GM23338 (cell line): Measurements from ENCODE around the gene UBL4A. TPM values are rescaled to one million over a fixed set of nuclear protein-coding genes. Genes with fewer than 3 reads are reported as not detected.

ENCODE experiments used
- ATAC-seq: fragments of 200-7000 bp; cut with Tn5 transposase; 3 replicates; pipeline ENCODE4 v1.9.1; 2020
- DNase-seq: peaks from one replicate; pipeline ENCODE4 v3.0.0-alpha.2; 2015; ENCODE audit warnings: low spot score
- H2AFZ ChIP-seq: fragments of 200-600 bp; sonication (generic); 2 replicates; pipeline ENCODE4 v1.8.0; 2016; ENCODE audit warnings: antibody characterized with exemption, mild to moderate bottlenecking, moderate library complexity
- H3F3A ChIP-seq: fragments of 200-600 bp; sonication (generic); replicated peaks from 2 replicates; pipeline ENCODE4 v1.8.0; 2017; ENCODE audit warnings: antibody characterized with exemption, mixed run types, low read depth
- H3K27ac ChIP-seq: fragments of 200-600 bp; sonication (generic); 2 replicates; pipeline ENCODE4 v1.6.1; 2016; ENCODE audit warnings: low read depth
- H3K27me3 ChIP-seq: fragments of 200-600 bp; sonication (generic); 2 replicates; pipeline ENCODE4 v1.8.0; 2016; ENCODE audit warnings: mild to moderate bottlenecking, mixed run types, moderate library complexity; ENCODE audit not compliant: insufficient read depth
- H3K36me3 ChIP-seq: fragments of 200-600 bp; sonication (generic); 2 replicates; pipeline ENCODE4 v1.8.0; 2016; ENCODE audit warnings: mild to moderate bottlenecking; ENCODE audit not compliant: insufficient read depth
- H3K4me1 ChIP-seq: fragments of 200-600 bp; sonication (generic); 2 replicates; pipeline ENCODE4 v1.8.0; 2016; ENCODE audit warnings: mild to moderate bottlenecking, moderate library complexity; ENCODE audit not compliant: insufficient read depth
- H3K4me2 ChIP-seq: fragments of 200-600 bp; sonication (generic); 2 replicates; pipeline ENCODE4 v1.7.1; 2017; ENCODE audit warnings: mixed run types
- H3K4me3 ChIP-seq: fragments of 200-600 bp; sonication (generic); 2 replicates; pipeline ENCODE4 v1.6.1; 2016; ENCODE audit warnings: mixed run types
- H3K79me2 ChIP-seq: fragments of 200-600 bp; sonication (generic); replicated peaks from 2 replicates; pipeline ENCODE4 v1.8.0; 2017; ENCODE audit warnings: mild to moderate bottlenecking; ENCODE audit not compliant: insufficient read depth
- H3K9me2 ChIP-seq: fragments of 200-600 bp; sonication (generic); 2 replicates; pipeline ENCODE4 v1.8.0; 2017; ENCODE audit not compliant: insufficient read depth
- H4K20me1 ChIP-seq: fragments of 200-600 bp; sonication (generic); replicated peaks from 2 replicates; pipeline ENCODE4 v1.8.0; 2017; ENCODE audit warnings: mild to moderate bottlenecking; ENCODE audit not compliant: insufficient read depth
- H3K27ac Mint-ChIP-seq: 2 replicates; pipeline ENCODE4 v1.8.0; 2020; ENCODE audit warnings: inconsistent platforms, mild to moderate bottlenecking, moderate library complexity, mixed read lengths
- H3K27me3 Mint-ChIP-seq: 3 replicates; pipeline ENCODE4 v1.8.0; 2022; ENCODE audit warnings: low read depth, mild to moderate bottlenecking, moderate library complexity, mixed read lengths, inconsistent platforms; ENCODE audit not compliant: insufficient read depth, poor library complexity
- H3K36me3 Mint-ChIP-seq: 3 replicates; pipeline ENCODE4 v1.8.0; 2021; ENCODE audit warnings: low read depth, mild to moderate bottlenecking, inconsistent platforms, moderate library complexity, mixed read lengths
- H3K4me1 Mint-ChIP-seq: 3 replicates; pipeline ENCODE4 v1.8.0; 2020; ENCODE audit warnings: mild to moderate bottlenecking, inconsistent platforms, mixed read lengths
- H3K4me3 Mint-ChIP-seq: 3 replicates; pipeline ENCODE4 v1.8.0; 2021; ENCODE audit warnings: moderate library complexity, mild to moderate bottlenecking, inconsistent platforms, mixed read lengths
- H3K9me3 Mint-ChIP-seq: 3 replicates; pipeline ENCODE4 v1.8.0; 2020; ENCODE audit warnings: moderate library complexity, mild to moderate bottlenecking, inconsistent platforms, mixed read lengths
- CREB1 ChIP-seq: fragments of 250-450 bp; sonication (Bioruptor Pico); IDR thresholded peaks from 2 replicates; pipeline ENCODE4 v1.5.0; 2020; ENCODE audit warnings: low read depth, mild to moderate bottlenecking, moderate library complexity
- EZH2 ChIP-seq: fragments of 200-600 bp; sonication (generic); IDR thresholded peaks from one replicate; pipeline ENCODE4 v1.8.0; 2017; ENCODE audit warnings: antibody characterized with exemption, mild to moderate bottlenecking, low read depth; ENCODE audit not compliant: unreplicated experiment
- EZH2phosphoT487 ChIP-seq: fragments of 200-600 bp; sonication (generic); IDR thresholded peaks from one replicate; pipeline ENCODE4 v1.8.1; 2018; ENCODE audit warnings: antibody characterized with exemption; ENCODE audit not compliant: unreplicated experiment
- JUNB ChIP-seq: IDR thresholded peaks from one replicate; pipeline ENCODE4 v1.6.1; 2016; ENCODE audit warnings: antibody characterized with exemption; ENCODE audit not compliant: unreplicated experiment
- POLR2AphosphoS5 ChIP-seq: IDR thresholded peaks from 2 replicates; pipeline ENCODE4 v1.6.1; 2016; ENCODE audit warnings: antibody characterized with exemption, low read depth
- STAT1 ChIP-seq: IDR thresholded peaks from one replicate; pipeline ENCODE4 v1.6.1; 2016; ENCODE audit warnings: antibody characterized with exemption; ENCODE audit not compliant: unreplicated experiment
- ZNF114 ChIP-seq: fragments of 250-450 bp; sonication (Bioruptor Pico); IDR thresholded peaks from 2 replicates; pipeline ENCODE4 v1.5.0; 2020; ENCODE audit warnings: mild to moderate bottlenecking, moderate library complexity
- ZNF331 ChIP-seq: fragments of 250-450 bp; sonication (Bioruptor Pico); IDR thresholded peaks from 2 replicates; pipeline ENCODE4 v1.5.0; 2020; ENCODE audit warnings: low read depth, mild to moderate bottlenecking, moderate library complexity
- polyA plus RNA-seq: library from polyadenylated mRNA; unstranded; fragments of >200 nt; fragmentation: Nextera tagmentation; extraction: Ambion mirVana; gene quantifications from 2 replicates; pipeline ENCODE4 v1.2.1, GENCODE V29; 2016
- total RNA-seq: library from RNA; depleted of rRNA; stranded (reverse); fragments of >200 nt; shearing (Covaris generic); gene quantifications from 2 replicates; pipeline ENCODE4 v1.2.3, GENCODE V29; 2014
- TF ChIP-seq, protein P1 (sequence below), 2 experiments: fragments of 200-600 bp in 1 of 2; sonication (generic) in 1 of 2; conservative IDR thresholded peaks; 2 replicates each; pipeline versions ENCODE4 v1.5.1 to v1.6.1; 2016 to 2017; ENCODE audit warnings: antibody characterized with exemption in 2 of 2, low read depth in 2 of 2, mild to moderate bottlenecking in 2 of 2, moderate library complexity in 1 of 2
- TF ChIP-seq, protein P2 (sequence below): IDR thresholded peaks from one replicate; pipeline ENCODE4 v1.6.1; 2018; ENCODE audit warnings: antibody characterized with exemption; ENCODE audit not compliant: unreplicated experiment

The UBL4A gene
- total and polyA plus RNA-seq, 2 experiments from 2014 or later: 15.6 to 43.7 TPM

DNA sequence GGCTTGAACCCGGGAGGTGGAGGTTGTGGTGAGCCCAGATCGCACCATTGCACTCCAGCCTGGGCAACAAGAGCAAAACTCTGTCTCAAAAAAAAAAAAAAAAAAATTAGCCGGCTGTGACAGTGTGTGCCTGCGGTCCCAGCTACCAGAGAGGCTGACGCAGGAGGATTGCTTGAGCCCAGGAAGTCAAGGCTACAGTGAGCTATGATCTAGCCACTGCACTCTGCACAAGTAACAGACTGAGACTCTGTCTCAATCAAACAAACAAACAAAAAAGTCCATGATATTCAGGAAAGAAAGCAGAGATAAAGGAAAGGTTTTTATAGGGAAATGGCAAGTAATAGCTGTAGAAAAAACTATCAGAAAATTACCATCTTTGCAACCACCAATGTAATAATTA lies 5.2 kb downstream of the UBL4A start:
- Mint-ChIP-seq H3K4me3 (no peak overlapping the region), H3K36me3 (peaks cover 5% of the 10 kb centered on the region; the same call in 1 of the 3 replicates), H3K27me3 (peaks cover 6% of the 10 kb centered on the region), H3K9me3 (no peaks in the 10 kb centered on the region), H3K27ac (no peak overlapping the region), H3K4me1 (peaks cover 10% of the 10 kb centered on the region; the same call in 2 of the 3 replicates)
- Histone ChIP-seq H3K36me3 (no peaks in the 10 kb centered on the region), H3K27ac (no peak overlapping the region), H3K4me2 (no peak overlapping the region), H2AFZ (no peak overlapping the region), H3K9me2 (no peaks in the 10 kb centered on the region), H3K79me2 (no peaks in the 10 kb centered on the region), H3K27me3 (no peaks in the 10 kb centered on the region), H3F3A (no peaks in the 10 kb centered on the region), H3K4me3 (no peak overlapping the region), H4K20me1 (no peaks in the 10 kb centered on the region; the same call in 1 of the 2 replicates), H3K4me1 (no peaks in the 10 kb centered on the region)
- no peak for ATAC-seq
- TF ChIP-seq, protein P1, sequence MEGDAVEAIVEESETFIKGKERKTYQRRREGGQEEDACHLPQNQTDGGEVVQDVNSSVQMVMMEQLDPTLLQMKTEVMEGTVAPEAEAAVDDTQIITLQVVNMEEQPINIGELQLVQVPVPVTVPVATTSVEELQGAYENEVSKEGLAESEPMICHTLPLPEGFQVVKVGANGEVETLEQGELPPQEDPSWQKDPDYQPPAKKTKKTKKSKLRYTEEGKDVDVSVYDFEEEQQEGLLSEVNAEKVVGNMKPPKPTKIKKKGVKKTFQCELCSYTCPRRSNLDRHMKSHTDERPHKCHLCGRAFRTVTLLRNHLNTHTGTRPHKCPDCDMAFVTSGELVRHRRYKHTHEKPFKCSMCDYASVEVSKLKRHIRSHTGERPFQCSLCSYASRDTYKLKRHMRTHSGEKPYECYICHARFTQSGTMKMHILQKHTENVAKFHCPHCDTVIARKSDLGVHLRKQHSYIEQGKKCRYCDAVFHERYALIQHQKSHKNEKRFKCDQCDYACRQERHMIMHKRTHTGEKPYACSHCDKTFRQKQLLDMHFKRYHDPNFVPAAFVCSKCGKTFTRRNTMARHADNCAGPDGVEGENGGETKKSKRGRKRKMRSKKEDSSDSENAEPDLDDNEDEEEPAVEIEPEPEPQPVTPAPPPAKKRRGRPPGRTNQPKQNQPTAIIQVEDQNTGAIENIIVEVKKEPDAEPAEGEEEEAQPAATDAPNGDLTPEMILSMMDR (conservative IDR thresholded peaks at IDR 0.05; ENCODE audit: low read depth in 2 of 2): no peak
- TF ChIP-seq ZNF114 (CRISPR knock-in tag) (no peak), POLR2AphosphoS5 (no peak), ZNF331 (CRISPR knock-in tag) (no peak), EZH2phosphoT487 (no peak), STAT1 (no peak), CREB1 (CRISPR knock-in tag) (no peak), JUNB (no peak), EZH2 (no peak)
- TF ChIP-seq, protein P2, sequence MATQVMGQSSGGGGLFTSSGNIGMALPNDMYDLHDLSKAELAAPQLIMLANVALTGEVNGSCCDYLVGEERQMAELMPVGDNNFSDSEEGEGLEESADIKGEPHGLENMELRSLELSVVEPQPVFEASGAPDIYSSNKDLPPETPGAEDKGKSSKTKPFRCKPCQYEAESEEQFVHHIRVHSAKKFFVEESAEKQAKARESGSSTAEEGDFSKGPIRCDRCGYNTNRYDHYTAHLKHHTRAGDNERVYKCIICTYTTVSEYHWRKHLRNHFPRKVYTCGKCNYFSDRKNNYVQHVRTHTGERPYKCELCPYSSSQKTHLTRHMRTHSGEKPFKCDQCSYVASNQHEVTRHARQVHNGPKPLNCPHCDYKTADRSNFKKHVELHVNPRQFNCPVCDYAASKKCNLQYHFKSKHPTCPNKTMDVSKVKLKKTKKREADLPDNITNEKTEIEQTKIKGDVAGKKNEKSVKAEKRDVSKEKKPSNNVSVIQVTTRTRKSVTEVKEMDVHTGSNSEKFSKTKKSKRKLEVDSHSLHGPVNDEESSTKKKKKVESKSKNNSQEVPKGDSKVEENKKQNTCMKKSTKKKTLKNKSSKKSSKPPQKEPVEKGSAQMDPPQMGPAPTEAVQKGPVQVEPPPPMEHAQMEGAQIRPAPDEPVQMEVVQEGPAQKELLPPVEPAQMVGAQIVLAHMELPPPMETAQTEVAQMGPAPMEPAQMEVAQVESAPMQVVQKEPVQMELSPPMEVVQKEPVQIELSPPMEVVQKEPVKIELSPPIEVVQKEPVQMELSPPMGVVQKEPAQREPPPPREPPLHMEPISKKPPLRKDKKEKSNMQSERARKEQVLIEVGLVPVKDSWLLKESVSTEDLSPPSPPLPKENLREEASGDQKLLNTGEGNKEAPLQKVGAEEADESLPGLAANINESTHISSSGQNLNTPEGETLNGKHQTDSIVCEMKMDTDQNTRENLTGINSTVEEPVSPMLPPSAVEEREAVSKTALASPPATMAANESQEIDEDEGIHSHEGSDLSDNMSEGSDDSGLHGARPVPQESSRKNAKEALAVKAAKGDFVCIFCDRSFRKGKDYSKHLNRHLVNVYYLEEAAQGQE: no peak
- DNase-seq: no peak
